Posterior vena cava (tissue), 2 donors: ENCODE results near the gene ANKRD30A. TPM values are rescaled to one million over a fixed set of nuclear protein-coding genes. Genes with fewer than 3 reads are reported as not detected.
A peak's percentile ranks its signal among the peaks of the same experiment; 100 is the strongest.
"Not testable (repeated sequence)": the region's sequence is repeated elsewhere in the genome, so short reads cannot be mapped to it uniquely, and the experiment has no call there.

Source experiments
- DNase-seq: peaks from one replicate; pipeline ENCODE4 v3.0.0-alpha.2; 2020; ENCODE audit warnings: low spot score
- intact Hi-C, 2 donors: fragments of 100-400 bp; cut with DNase I; formaldehyde crosslinking; loops; one replicate each; pipeline versions ENCODE4 v1.14.1 to v1.14.2; 2022 to 2023
- long read RNA-seq, 2 donors: library from polyadenylated mRNA; unstranded; transcript quantifications; one replicate each; pipeline ENCODE4 v2.0.0, GENCODE V29; 2020 to 2021
- total RNA-seq, 2 donors: library from RNA; stranded (reverse); fragmentation: NEBNext Ultra II Directional; extraction: Animal tissue kit (Norgen Biotek cat#: 25700); gene quantifications; one replicate each; pipeline ENCODE4 v1.2.1, GENCODE V29; 2021
- donor health status: DM: yes; HTN: yes; CAD: no.
- donor health status: DM: yes; HTN: yes; CAD: no.

ANKRD30A gene, protein sequence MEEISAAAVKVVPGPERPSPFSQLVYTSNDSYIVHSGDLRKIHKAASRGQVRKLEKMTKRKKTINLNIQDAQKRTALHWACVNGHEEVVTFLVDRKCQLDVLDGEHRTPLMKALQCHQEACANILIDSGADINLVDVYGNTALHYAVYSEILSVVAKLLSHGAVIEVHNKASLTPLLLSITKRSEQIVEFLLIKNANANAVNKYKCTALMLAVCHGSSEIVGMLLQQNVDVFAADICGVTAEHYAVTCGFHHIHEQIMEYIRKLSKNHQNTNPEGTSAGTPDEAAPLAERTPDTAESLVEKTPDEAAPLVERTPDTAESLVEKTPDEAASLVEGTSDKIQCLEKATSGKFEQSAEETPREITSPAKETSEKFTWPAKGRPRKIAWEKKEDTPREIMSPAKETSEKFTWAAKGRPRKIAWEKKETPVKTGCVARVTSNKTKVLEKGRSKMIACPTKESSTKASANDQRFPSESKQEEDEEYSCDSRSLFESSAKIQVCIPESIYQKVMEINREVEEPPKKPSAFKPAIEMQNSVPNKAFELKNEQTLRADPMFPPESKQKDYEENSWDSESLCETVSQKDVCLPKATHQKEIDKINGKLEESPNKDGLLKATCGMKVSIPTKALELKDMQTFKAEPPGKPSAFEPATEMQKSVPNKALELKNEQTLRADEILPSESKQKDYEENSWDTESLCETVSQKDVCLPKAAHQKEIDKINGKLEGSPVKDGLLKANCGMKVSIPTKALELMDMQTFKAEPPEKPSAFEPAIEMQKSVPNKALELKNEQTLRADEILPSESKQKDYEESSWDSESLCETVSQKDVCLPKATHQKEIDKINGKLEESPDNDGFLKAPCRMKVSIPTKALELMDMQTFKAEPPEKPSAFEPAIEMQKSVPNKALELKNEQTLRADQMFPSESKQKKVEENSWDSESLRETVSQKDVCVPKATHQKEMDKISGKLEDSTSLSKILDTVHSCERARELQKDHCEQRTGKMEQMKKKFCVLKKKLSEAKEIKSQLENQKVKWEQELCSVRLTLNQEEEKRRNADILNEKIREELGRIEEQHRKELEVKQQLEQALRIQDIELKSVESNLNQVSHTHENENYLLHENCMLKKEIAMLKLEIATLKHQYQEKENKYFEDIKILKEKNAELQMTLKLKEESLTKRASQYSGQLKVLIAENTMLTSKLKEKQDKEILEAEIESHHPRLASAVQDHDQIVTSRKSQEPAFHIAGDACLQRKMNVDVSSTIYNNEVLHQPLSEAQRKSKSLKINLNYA (N-terminal part only)
- total RNA-seq: not detected
- long read RNA-seq, donor 1: 0 reads
- long read RNA-seq, donor 2: 0 reads

DNA sequence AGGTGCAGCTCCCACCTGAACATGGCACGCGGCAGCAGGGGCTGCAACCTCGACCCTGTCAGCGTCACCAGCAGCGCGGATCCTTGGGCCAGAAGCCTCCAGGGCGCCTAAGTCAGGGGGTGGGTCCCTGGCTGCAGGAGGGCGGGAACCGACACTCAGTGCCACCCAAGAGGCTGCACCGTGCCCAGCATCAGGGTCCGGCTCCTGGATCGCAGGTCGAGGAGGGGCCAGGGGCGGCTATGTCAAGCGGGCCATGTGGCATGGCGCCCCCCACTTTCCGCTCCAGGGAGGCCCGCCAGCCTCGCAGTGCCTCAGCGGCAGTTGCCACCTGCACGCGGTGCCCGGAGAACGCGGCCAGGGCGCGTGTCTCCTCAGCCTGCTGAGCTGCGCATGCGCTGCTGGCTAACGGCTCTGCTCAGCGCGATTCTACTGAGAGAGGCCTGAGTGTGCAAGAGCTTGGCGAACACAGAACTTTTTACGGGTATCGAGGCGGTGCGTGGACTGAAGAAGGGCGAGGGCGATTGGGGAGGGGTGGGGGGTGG is at the start of gene ANKRD30A:
Gene ANKRD30A, plus strand, starts transcription at position 408 of the 542 bp plus-strand sequence. CDS start 190 bp downstream, outside the sequence.
- peak; percentile 77 for DNase-seq
- intact Hi-C loops: no loop called here

DNA sequence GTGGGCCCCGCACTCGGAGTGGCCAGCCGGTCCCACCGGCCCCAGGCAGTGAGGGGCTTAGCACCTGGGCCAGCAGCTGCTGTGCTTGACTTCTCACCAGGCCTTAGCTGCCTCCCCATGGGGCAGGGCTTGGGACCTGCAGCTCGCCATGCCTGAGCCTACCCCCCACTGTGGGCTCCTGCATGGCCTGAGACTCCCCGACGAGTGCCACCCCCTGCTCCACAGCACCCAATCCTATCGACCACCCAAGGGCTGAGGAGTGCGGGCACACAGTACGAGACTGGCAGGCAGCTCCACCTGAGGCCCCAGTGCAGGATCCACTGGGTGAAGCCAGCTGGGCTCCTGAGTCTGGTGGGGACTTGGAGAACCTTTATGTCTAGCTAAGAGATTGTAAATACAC is 49.3 kb upstream of the ANKRD30A start:
- intact Hi-C loops, DNase-seq: not testable (repeated sequence)

DNA sequence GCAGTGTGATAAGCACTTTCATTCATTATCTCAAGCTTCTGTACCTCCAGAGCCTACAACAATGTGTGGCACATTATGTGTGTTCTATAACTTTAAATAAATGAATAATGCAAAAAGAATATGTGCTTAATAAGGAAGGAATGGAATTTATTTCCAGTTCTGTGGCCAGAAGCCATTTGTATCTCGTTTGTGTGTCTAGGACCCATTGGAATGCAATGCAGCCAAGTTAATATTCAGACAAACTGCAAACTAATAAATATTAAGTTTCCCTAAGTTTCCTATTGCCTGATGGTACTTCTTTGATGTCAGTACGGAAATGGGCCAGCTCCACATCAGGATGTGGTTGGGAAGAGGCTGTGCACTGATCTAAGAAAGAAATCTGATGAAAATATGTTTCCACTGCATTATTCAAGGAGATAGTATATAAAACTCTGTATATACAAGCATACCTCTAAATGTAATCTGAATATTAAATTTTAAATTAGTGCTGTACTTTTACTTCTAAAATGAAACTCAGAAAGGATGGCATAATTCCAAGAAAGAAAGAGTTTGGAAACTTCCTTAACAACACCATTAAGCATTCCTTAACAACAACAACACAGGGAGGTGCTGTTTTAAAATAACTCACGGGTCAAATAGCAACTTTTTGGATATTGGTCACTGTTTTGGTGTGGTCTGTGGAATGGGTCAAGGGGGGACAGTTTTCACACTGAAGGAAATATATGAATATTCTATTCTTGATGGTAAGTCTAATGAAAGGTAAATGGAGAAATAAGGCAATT is 29.4 kb upstream of the ANKRD30A start:
- intact Hi-C loops: no loop called here

DNA sequence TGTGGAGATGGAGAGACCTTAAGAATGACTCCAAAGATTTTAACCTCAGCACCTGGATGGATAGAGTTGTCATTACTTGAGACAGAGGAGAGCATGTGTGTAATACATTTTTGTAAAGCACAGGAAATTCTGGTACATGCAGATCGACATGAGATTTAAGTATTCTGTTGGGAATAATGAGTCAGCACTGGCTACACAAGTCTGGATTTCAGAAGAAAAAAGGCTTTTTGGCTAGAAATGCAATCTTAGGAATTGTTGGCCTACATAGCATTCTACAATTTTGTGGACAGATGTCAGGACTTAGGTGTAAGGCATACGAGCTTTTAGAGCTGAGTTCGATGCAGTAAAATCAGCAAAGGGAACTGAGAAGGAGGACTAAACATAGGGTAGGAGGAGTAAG is 24.1 kb upstream of the ANKRD30A start:
- intact Hi-C loops: no loop called here
- DNase-seq: no peak

More for the DNA sequence above, 29.4 kb upstream of the ANKRD30A start:
- DNase-seq: no peak

DNA sequence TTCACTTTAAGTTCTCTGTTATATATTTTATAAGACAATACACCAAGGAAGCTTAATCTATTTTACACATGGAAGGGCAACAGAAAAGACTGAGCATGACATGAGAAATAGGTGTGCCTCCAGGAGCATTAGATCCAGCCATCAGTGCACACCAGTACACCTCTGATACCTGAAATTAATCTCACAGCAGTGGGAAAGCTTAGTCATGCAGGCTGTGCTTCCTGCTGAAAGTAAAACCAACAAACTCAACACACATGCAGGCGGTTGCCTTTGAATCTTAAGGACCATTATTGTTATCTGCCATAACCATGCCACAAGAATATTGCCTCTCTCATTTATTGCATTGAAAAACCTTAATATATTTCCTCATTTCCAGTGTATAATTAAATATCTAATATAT is 16.4 kb upstream of the ANKRD30A start:
- intact Hi-C loops: no loop called here
- no peak for DNase-seq

DNA sequence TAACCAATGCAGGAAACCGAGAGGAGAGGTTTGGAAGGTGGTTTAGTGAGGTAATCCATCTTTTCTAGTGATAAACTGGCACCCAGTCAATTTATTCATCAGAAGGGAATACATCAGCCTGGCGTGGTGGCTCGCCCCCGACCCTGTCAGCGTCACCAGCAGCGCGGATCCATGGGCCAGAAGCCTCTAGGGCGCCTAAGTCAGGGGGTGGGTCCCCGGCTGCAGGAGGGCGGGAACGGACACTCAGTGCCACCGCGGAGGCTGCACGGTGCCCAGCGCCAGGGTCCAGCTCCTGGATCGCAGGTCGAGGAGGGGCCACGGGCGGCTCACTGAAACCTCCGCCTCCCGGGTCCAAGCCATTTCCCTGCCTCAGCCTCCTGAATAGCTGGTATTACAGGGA is 866 bp upstream of the ANKRD30A start:
- no peak for DNase-seq
- intact Hi-C loops: no loop called here

DNA sequence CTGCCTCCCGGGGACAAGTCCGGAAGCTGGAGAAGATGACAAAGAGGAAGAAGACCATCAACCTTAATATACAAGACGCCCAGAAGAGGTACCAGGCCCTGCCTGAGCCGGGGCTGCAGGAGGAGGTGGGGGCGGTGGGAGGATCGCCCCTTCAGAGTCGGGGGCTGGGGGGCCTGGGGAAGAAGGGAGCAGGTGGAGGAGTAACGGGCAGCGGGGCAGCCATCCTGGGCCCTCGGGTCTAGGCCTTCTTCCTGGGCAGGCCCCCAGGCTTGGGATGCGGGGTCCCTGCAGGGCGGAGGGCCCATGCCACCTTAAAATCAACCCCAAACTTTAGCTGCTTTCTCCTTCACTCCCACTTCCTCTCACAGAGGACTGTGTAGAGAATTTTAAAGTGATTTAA is 523 bp downstream of the ANKRD30A start:
- peak; percentile 70 for DNase-seq
- intact Hi-C loops: no loop called here

DNA sequence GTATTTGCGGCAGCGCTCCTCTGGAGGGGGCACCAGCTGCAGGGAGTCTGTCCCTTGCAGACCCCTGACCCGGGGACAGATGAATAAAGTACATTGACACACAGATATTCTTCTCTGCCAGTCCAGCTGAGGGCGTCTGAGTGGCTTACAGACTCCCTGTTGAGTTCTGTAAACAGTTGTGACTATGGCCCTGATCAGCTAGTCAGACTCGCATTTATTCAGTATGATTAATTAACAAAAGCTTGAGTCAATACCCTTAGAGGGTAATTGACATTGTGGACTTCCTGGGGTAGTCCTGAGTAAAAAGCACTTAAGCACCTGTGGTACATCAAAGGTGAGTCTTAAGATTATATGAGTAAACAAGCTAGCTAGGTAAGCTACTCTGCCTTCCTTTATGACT is 21.0 kb downstream of the ANKRD30A start:
- intact Hi-C loops: no loop called here
- no peak for DNase-seq

DNA sequence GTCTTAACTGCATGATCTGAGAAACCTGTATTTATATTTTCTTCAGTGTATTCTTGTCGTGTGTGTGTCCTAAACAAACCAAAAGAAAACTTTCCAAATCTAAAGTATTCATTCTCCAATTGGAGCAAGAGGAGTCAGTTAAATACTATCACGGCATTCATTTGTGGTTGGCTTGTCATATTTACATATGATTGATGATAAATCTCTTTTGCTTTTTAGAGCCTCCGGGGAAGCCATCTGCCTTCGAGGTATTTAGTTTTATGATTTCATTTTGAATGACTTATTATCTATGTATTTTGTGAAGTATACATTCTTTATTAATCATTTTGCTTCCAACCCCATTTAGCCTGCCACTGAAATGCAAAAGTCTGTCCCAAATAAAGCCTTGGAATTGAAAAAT is 37.0 kb downstream of the ANKRD30A start:
- DNase-seq, intact Hi-C loops: not testable (repeated sequence)

DNA sequence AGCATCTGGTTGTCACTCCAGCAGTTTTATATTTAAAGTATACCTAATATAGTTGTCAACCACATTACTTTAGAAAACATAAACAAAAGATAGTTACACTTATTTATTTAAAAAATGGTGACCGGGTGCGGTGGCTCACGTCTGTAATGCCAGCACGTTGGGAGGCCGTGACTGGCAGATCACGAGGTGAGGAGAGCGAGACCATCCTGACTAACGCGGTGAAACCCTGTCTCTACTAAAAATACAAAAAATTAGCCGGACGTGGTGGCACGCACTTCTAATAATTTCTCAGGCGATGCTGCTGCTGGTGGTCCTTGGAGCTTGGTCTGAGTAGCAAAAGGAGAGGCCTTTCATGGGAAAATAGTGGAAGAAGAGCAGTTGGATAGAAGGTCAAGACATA is 46.5 kb downstream of the ANKRD30A start:
- intact Hi-C loops, DNase-seq: not testable (repeated sequence)

DNA sequence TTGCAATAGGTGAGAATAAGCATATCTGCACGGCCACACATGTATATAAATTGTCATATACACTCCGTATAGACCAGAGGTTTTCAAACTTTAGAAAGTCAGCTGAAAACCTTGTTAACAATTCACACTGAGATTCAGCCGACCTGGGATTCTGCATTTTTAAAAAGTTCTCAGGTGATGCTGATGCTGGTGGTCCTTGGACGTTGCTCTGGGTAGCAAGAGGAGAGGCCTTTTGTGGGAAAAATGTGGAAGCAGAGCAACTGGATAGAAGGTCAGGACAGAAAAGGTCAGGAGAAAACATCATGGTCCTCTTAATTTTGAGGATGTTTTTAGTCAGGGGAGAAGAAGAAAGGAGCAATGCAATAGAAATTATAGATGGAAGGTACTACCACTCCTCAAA is 52.9 kb downstream of the ANKRD30A start:
- intact Hi-C loops: not testable (repeated sequence)

DNA sequence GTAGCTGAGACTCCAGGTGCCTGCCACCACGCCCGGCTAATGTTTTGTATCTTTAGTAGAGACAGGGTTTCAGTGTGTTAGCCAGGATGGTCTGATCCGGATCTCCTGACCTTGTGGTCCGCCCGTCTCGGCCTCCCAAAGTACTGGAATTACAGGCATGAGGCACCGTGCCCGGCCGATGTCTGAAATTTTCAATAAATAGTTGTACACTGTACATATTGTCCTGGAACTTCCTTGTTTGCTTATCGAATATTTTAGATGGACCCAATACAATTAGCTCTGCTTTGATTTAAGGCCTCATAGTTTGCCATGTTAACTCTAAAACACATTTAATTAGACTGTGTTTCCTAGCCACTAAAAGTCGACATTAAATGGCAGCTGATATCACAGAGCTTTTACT is 57.3 kb downstream of the ANKRD30A start:
- DNase-seq, intact Hi-C loops: not testable (repeated sequence)

More for the DNA sequence above, 52.9 kb downstream of the ANKRD30A start:
- not testable (repeated sequence) for DNase-seq

DNA sequence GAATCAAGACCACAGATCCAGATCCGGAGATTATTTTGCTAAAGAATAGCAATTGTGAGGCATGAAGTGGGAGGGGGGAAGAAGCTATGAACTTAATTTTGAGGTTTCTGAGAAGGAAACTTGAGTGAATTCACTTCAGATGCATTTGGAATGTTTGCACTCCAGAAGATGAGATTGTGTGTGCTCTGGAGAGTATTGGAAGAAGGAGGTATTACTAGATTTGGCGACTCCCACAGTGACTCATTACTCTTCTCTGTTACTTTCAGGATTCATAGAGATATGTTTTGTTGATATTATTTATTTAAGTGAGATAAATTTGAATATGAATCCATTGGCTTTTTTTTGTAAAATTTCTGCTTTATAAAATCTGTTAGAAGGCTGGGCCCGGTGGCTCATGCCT is 80.7 kb downstream of the ANKRD30A start:
- no peak for DNase-seq
- intact Hi-C loops: no loop called here

DNA sequence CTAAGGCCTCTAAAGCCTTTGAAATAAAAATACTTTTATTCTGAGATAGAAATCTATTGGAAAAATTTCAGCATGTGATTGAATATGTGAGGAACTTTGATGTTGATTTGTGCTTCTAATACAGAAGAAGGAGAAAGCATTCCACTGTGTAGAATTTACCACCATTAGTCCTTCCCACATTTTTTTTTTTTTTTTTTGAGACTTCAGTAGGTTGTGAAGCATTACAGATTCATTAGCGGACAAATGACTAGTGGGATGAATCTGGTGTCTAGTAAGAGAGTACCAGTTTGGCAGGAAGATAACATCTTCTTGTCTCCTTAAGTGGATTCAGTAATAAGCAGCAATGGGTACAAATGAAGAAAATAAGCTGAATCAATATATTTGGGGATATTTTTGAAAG is 95.5 kb downstream of the ANKRD30A start:
- intact Hi-C loops: no loop called here
- DNase-seq: no peak

DNA sequence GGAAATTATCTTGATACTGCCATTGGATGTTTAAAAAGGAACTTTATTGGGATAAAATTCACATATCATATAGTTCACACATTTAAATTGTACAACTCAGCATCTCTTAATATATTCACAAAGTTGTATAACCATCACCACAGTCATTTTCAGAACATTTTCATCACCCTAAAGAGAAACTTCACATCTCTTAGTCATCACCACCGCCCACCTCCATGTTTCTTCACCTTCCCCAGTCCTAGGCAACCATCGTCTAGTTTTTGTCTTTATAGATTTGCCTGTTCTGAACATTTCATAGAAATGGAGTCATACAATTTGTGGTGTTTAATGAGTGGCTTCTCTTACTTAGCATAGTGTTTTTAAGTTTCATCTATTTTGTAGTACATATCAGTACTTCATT is 96.6 kb downstream of the ANKRD30A start:
- DNase-seq: no peak
- intact Hi-C loops: no loop called here

DNA sequence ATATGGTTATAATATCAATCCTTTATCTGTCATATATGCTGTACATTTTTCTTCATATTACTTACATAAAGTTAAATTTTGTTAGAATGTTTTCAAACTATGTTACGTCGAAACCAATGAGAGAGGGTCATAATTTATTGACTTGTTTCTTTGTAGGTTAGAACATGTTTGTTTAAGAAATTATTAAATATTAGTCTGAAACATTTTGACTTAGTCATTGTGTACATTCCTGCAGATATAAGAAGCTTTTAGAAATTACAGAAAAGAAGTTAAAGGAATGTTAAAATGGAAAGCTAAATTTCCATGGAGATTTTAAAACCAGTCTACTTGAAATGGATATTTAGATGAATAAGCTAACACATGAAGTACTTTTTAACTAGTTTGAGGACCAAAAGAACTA is 99.8 kb downstream of the ANKRD30A start:
- intact Hi-C loops: no loop called here
- DNase-seq: no peak

DNA sequence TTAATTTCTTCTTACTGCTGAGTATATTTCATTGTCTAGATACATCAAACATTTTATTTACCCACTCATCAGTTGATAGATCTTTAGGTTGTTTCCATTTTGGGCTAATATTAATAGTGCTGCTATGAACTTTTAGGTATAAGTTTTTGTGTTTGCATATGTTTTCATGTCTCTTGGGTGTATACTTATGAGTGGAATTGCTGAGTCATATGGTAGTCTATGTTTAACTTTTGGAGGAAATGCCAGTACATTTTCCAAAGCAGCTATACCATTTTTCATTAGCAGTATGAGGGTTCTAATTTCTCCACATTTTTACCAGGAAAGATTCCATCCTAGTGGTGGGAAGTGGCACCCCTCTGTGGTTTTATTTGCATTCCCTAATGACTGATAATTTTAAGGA is 101.1 kb downstream of the ANKRD30A start:
- intact Hi-C loops: no loop called here
- DNase-seq: no peak

DNA sequence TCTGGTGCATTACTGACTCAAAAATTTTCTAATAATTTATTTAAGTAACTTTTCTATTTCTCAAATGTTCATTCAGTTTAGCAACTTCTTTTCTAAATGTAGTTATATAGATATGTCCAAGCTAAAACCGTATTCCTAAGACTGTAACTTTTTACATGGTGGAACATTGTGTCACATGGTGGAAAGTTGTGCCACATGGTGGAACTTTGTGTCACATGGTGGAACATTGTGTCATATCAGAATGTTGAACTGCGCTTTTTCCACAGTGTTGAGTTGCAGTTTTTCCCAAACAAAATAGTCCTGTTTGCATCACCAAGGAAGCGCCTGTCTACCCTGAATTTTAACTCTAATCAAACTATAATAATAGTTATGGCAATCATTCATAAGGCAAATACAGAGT is 109.3 kb downstream of the ANKRD30A start:
- intact Hi-C loops: no loop called here
- DNase-seq: no peak
